ENCODE results near the gene CDK15.
"Not testable (repeated sequence)": the region's sequence is repeated elsewhere in the genome, so short reads cannot be mapped to it uniquely, and the experiment has no call there.

CDK15 gene

GRCh38 chr2:201790291-201790690 is 16.0 kb upstream of the CDK15 start:
- no peak for DNase-seq

GRCh38 chr2:201790989-201791388 is 15.3 kb upstream of the CDK15 start:
- DNase-seq = no peak

GRCh38 chr2:201793631-201794030 is 12.7 kb upstream of the CDK15 start:
- DNase-seq = no peak

GRCh38 chr2:201794294-201794693 is 12.0 kb upstream of the CDK15 start:
- DNase-seq = no peak

- no peak for DNase-seq
These were observed 10.5 kb upstream of the CDK15 start for GRCh38 chr2:201795607-201796477.

- no peak for DNase-seq
These were observed 9.9 kb upstream of the CDK15 start for GRCh38 chr2:201796478-201796865.

- no peak for DNase-seq
These were observed 9.0 kb upstream of the CDK15 start for GRCh38 chr2:201797175-201797840.

GRCh38 chr2:201798252-201798913 is 8.0 kb upstream of the CDK15 start:
- DNase-seq = no peak

GRCh38 chr2:201798914-201799285 is 7.4 kb upstream of the CDK15 start:
- not testable (repeated sequence) for DNase-seq

- DNase-seq = no peak
These were observed 1.2 kb downstream of the CDK15 start for GRCh38 chr2:201807452-201807999.

GRCh38 chr2:201808027-201808426 is 1.7 kb downstream of the CDK15 start:
- no peak for DNase-seq

- no peak for DNase-seq
These were observed 3.3 kb downstream of the CDK15 start for GRCh38 chr2:201809633-201810032.

- not testable (repeated sequence) for DNase-seq
These were observed 4.3 kb downstream of the CDK15 start for GRCh38 chr2:201810604-201811003.

- DNase-seq = no peak
These were observed 7.8 kb downstream of the CDK15 start for GRCh38 chr2:201813996-201814760.

- DNase-seq = no peak
These were observed 10.6 kb downstream of the CDK15 start for GRCh38 chr2:201816657-201817575.

- no peak for DNase-seq
These were observed 14.2 kb downstream of the CDK15 start for GRCh38 chr2:201820383-201821007.

GRCh38 chr2:201821080-201821479 is 14.7 kb downstream of the CDK15 start:
- no peak for DNase-seq

- DNase-seq = no peak
These were observed 17.9 kb downstream of the CDK15 start for GRCh38 chr2:201824212-201824611.

GRCh38 chr2:201827621-201828020 is 21.3 kb downstream of the CDK15 start:
- no peak for DNase-seq

GRCh38 chr2:201828220-201828619 is 21.9 kb downstream of the CDK15 start:
- DNase-seq = no peak

- no peak for DNase-seq
These were observed 24.3 kb downstream of the CDK15 start for GRCh38 chr2:201830666-201831065.
